Testis (tissue), 2 donors: Measurements from ENCODE around the gene ACCSL.

Experiments used
- CTCF ChIP-seq, 3 experiments: fragments of 450-650 bp in 2 of 3; fragments of 200-600 bp in 1 of 3; sonication (generic) in 1 of 3; IDR thresholded peaks; one replicate each; pipeline ENCODE4 v1.5.1; 2016 to 2019; ENCODE audit warnings: antibody characterized with exemption in 3 of 3, mild to moderate bottlenecking in 2 of 3, moderate library complexity in 1 of 3
- POLR2A ChIP-seq: fragments of 450-650 bp; IDR thresholded peaks from one replicate; pipeline ENCODE4 v1.6.1; 2017; ENCODE audit warnings: antibody characterized with exemption, mild to moderate bottlenecking, moderate library complexity

DNA sequence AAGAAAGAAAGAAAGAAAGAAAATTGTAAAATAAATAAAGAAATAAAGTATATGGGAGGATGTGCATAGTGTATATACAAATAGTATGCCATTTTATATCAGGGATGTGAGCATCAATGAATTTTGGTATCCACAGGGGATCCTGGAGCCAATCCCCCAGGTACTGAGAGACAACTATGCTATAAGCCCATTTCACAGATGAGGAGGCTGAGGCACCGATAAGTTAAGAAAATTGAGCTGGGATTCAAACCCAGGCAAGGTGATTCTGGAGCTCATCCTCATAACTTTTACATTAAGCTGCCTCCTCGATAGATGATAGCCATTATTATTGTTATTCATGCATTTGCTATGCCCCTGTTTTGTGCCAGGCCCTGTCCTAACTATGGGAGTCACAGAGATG, 47.0 kb upstream of the ACCSL start:
- TF ChIP-seq CTCF (IDR thresholded peaks at IDR 0.05) (no peak), POLR2A (no peak)
